ENCODE measurements around the gene SMAP1.

SMAP1 gene

GRCh38 chr6:70629929-70630328 lies 37.8 kb upstream of the SMAP1 start:
- no peak for TF ChIP-seq CTCF (IDR thresholded peaks at IDR 0.05)

GRCh38 chr6:70633870-70634269 lies 33.8 kb upstream of the SMAP1 start:
- Histone ChIP-seq H3K27ac (no peak overlapping the region), H3K36me3 (no peaks in the 10 kb centered on the region), H3K9me3 (no peaks in the 10 kb centered on the region), H3K4me3 (ENCODE audit: low read depth in 1 of 2, low read length in 1 of 2) (no peak overlapping the region), H3K27me3 (no peaks in the 10 kb centered on the region), H3K4me1 (ENCODE audit: control insufficient read depth in 1 of 2, insufficient read depth in 1 of 2, low read depth in 1 of 2, low read length in 1 of 2) (no peaks in the 10 kb centered on the region)
- TF ChIP-seq CTCF (IDR thresholded peaks at IDR 0.05) = no peak

More at GRCh38 chr6:70629929-70630328, 37.8 kb upstream of the SMAP1 start:
- no peaks in the 10 kb centered on the region for H3K36me3 ChIP-seq
- H3K4me1 ChIP-seq (ENCODE audit: control insufficient read depth in 1 of 2, insufficient read depth in 1 of 2, low read depth in 1 of 2, low read length in 1 of 2) = no peaks in the 10 kb centered on the region
- H3K4me3 ChIP-seq (ENCODE audit: low read depth in 1 of 2, low read length in 1 of 2) = no peak overlapping the region
- H3K27ac ChIP-seq = no peak overlapping the region
- no peaks in the 10 kb centered on the region for H3K9me3 ChIP-seq
- H3K27me3 ChIP-seq = no peaks in the 10 kb centered on the region

- H3K36me3 ChIP-seq = no peaks in the 10 kb centered on the region
- H3K4me3 ChIP-seq (ENCODE audit: low read depth in 1 of 2, low read length in 1 of 2) = no peak overlapping the region
- no peaks in the 10 kb centered on the region for H3K9me3 ChIP-seq
- no peaks in the 10 kb centered on the region for H3K27me3 ChIP-seq
- TF ChIP-seq CTCF (IDR thresholded peaks at IDR 0.05) = no peak
- no peaks in the 10 kb centered on the region for H3K4me1 ChIP-seq (ENCODE audit: control insufficient read depth in 1 of 2, insufficient read depth in 1 of 2, low read depth in 1 of 2, low read length in 1 of 2)
- no peak overlapping the region for H3K27ac ChIP-seq
Observed at GRCh38 chr6:70636596-70636995, 31.1 kb upstream of the SMAP1 start.

- TF ChIP-seq CTCF (IDR thresholded peaks at IDR 0.05) = no peak
- Histone ChIP-seq H3K9me3 (no peaks in the 10 kb centered on the region), H3K27ac (no peak overlapping the region), H3K4me1 (ENCODE audit: control insufficient read depth in 1 of 2, insufficient read depth in 1 of 2, low read depth in 1 of 2, low read length in 1 of 2) (no peaks in the 10 kb centered on the region), H3K36me3 (no peaks in the 10 kb centered on the region), H3K27me3 (no peaks in the 10 kb centered on the region), H3K4me3 (ENCODE audit: low read depth in 1 of 2, low read length in 1 of 2) (no peak overlapping the region)
Observed at GRCh38 chr6:70638468-70638867, 29.2 kb upstream of the SMAP1 start.

- Histone ChIP-seq H3K9me3 (no peaks in the 10 kb centered on the region), H3K27ac (no peak overlapping the region), H3K27me3 (no peaks in the 10 kb centered on the region), H3K4me3 (ENCODE audit: low read depth in 1 of 2, low read length in 1 of 2) (no peak overlapping the region), H3K4me1 (ENCODE audit: control insufficient read depth in 1 of 2, insufficient read depth in 1 of 2, low read depth in 1 of 2, low read length in 1 of 2) (peaks cover 0 to 4% of the 10 kb centered on the region in 2 experiments), H3K36me3 (no peaks in the 10 kb centered on the region)
- no peak for TF ChIP-seq CTCF (IDR thresholded peaks at IDR 0.05)
Observed at GRCh38 chr6:70651326-70651905, 16.3 kb upstream of the SMAP1 start.

GRCh38 chr6:70652216-70652615 lies 15.5 kb upstream of the SMAP1 start:
- no peaks in the 10 kb centered on the region for H3K27me3 ChIP-seq
- no peak for TF ChIP-seq CTCF (IDR thresholded peaks at IDR 0.05)
- H3K27ac ChIP-seq = no peak overlapping the region
- H3K36me3 ChIP-seq = no peaks in the 10 kb centered on the region
- H3K4me1 ChIP-seq (ENCODE audit: control insufficient read depth in 1 of 2, insufficient read depth in 1 of 2, low read depth in 1 of 2, low read length in 1 of 2) = peaks cover 0 to 4% of the 10 kb centered on the region in 2 experiments
- H3K4me3 ChIP-seq (ENCODE audit: low read depth in 1 of 2, low read length in 1 of 2) = no peak overlapping the region
- H3K9me3 ChIP-seq = no peaks in the 10 kb centered on the region

Measured in neutrophil (primary cell).